Measurements from ENCODE around the gene ANGEL1. TPM values are rescaled to one million over a fixed set of nuclear protein-coding genes. Genes with fewer than 3 reads are reported as not detected.

Gene ANGEL1
- total and polyA plus RNA-seq, 2 of the 13 experiments (the other 11 are each of a cell fraction or from before 2014, with no cell fraction given) = 14.3 to 20.1 TPM

- TF ChIP-seq PRDM10 (CRISPR knock-in tag; IDR thresholded peaks at IDR 0.05; ENCODE audit: low read depth) = peak; percentile 58; the same call in 1 of the 2 replicates
- TF ChIP-seq ZMAT3 (CRISPR knock-in tag; conservative IDR thresholded peaks at IDR 0.05) = no peak
- no peak for TF ChIP-seq ZNF34 (CRISPR knock-in tag; IDR thresholded peaks at IDR 0.05; ENCODE audit: borderline replicate concordance)
- TF ChIP-seq SMC3 (IDR thresholded peaks at IDR 0.05; ENCODE audit: low read length) = 0 out of 2 replicates have a peak, but pooled peaks have one; percentile 29
- 0 out of 2 replicates have a peak, but pooled peaks have one; percentile 14 for TF ChIP-seq FOXA3 (CRISPR knock-in tag; IDR thresholded peaks at IDR 0.05)
- TF ChIP-seq SOX6 (IDR thresholded peaks at IDR 0.05) = no peak
- peak; percentile 37; the same call in 1 of the 2 replicates for TF ChIP-seq SOX6 (CRISPR knock-in tag; IDR thresholded peaks at IDR 0.05)
- peak; percentile 49; the same call in 1 of the 2 replicates for TF ChIP-seq PHF21A (CRISPR knock-in tag; IDR thresholded peaks at IDR 0.05)
- TF ChIP-seq ZMYM3 (CRISPR knock-in tag; IDR thresholded peaks at IDR 0.05) = peak; percentile 33; the same call in 1 of the 2 replicates
- no peak for TF ChIP-seq GRHL1 (CRISPR knock-in tag; conservative IDR thresholded peaks at IDR 0.05)
- TF ChIP-seq POLR2G (IDR thresholded peaks at IDR 0.05; ENCODE audit: low read depth, low read length) = no peak
- no peak for TF ChIP-seq PRMT3 (CRISPR knock-in tag; IDR thresholded peaks at IDR 0.05; ENCODE audit: borderline replicate concordance, low read depth)
- TF ChIP-seq GFI1 (CRISPR knock-in tag; IDR thresholded peaks at IDR 0.05; ENCODE audit: borderline replicate concordance) = peak; percentile 77
- peak; percentile 28; the same call in 1 of the 2 replicates for TF ChIP-seq GATAD2A (CRISPR knock-in tag; IDR thresholded peaks at IDR 0.05)
- TF ChIP-seq ZNF639 (CRISPR knock-in tag; conservative IDR thresholded peaks at IDR 0.05) = no peak
- TF ChIP-seq ZNF24 (IDR thresholded peaks at IDR 0.05) = no peak
- no peak for TF ChIP-seq U2AF2 (IDR thresholded peaks at IDR 0.05; ENCODE audit: low read depth, low read length)
- TF ChIP-seq TEAD3 (CRISPR knock-in tag; optimal IDR thresholded peaks at IDR 0.05; ENCODE audit: borderline replicate concordance) = peak; percentile 39
These were observed 1.7 kb downstream of the ANGEL1 start (continued) for GRCh38 chr14:76810953-76811400.

Measured in HepG2 (cell line).